Measurements from ENCODE around the gene CARD16. TPM values are rescaled to one million over a fixed set of nuclear protein-coding genes. Genes with fewer than 3 reads are reported as not detected.

The CARD16 gene
- total RNA-seq, 1 donor from 2014 or later: 1.6 TPM

GRCh38 chr11:105024394-105024793 lies 20.7 kb downstream of the CARD16 start:
- Mint-ChIP-seq H3K27me3 (ENCODE audit: low read depth) (no peaks in the 10 kb centered on the region), H3K27ac (peak overlapping the region; percentile 44), H3K4me3 (no peak overlapping the region), H3K4me1 (peaks cover 31% of the 10 kb centered on the region), H3K36me3 (peaks cover 2% of the 10 kb centered on the region), H3K9me3 (peaks cover 8% of the 10 kb centered on the region)
- DNase-seq (ENCODE audit: low spot score in 2 of 2, unreplicated experiment in 2 of 2): no peak
- TF ChIP-seq CTCF (IDR thresholded peaks at IDR 0.05; ENCODE audit: unreplicated experiment): no peak

GRCh38 chr11:105023003-105023402 lies 22.1 kb downstream of the CARD16 start, which contains the start of gene CASP5:
CASP5 (minus strand) TSS chr11:105023168; CDS start chr11:105023136, 32 bp downstream.
- H3K4me3 Mint-ChIP-seq: no peak within 1 kb of the TSS
- peak within 1 kb of the TSS; percentile 10 for H3K27ac Mint-ChIP-seq
- H3K27me3 Mint-ChIP-seq (ENCODE audit: low read depth): no peaks in the 10 kb centered on the region
- peaks cover 2% of the 10 kb centered on the region for H3K36me3 Mint-ChIP-seq
- peaks cover 31% of the 10 kb centered on the region for H3K4me1 Mint-ChIP-seq
- TF ChIP-seq CTCF (IDR thresholded peaks at IDR 0.05; ENCODE audit: unreplicated experiment): no peak
- H3K9me3 Mint-ChIP-seq: peaks cover 8% of the 10 kb centered on the region
- DNase-seq (ENCODE audit: low spot score in 2 of 2, unreplicated experiment in 2 of 2): no peak

- Mint-ChIP-seq H3K27me3 (ENCODE audit: low read depth) (no peaks in the 10 kb centered on the region), H3K36me3 (peaks cover 2% of the 10 kb centered on the region), H3K4me1 (peaks cover 26% of the 10 kb centered on the region), H3K9me3 (peaks cover 8% of the 10 kb centered on the region), H3K27ac (peak overlapping the region; percentile 10), H3K4me3 (no peak overlapping the region)
- no peak for TF ChIP-seq CTCF (IDR thresholded peaks at IDR 0.05; ENCODE audit: unreplicated experiment)
- no peak for DNase-seq (ENCODE audit: low spot score in 2 of 2, unreplicated experiment in 2 of 2)
Measured at GRCh38 chr11:105022527-105022926, 22.6 kb downstream of the CARD16 start.

- H3K36me3 Mint-ChIP-seq: no peaks in the 10 kb centered on the region
- no peaks in the 10 kb centered on the region for H3K27me3 Mint-ChIP-seq (ENCODE audit: low read depth)
- H3K4me1 Mint-ChIP-seq: peaks cover 9% of the 10 kb centered on the region
- peaks cover 15% of the 10 kb centered on the region for H3K9me3 Mint-ChIP-seq
- H3K27ac Mint-ChIP-seq: no peak overlapping the region
- no peak for TF ChIP-seq CTCF (IDR thresholded peaks at IDR 0.05; ENCODE audit: unreplicated experiment)
- no peak overlapping the region for H3K4me3 Mint-ChIP-seq
- no peak for DNase-seq (ENCODE audit: low spot score in 2 of 2, unreplicated experiment in 2 of 2)
Measured at GRCh38 chr11:105007463-105007862, 37.7 kb downstream of the CARD16 start.

GRCh38 chr11:105005451-105005845 lies 39.7 kb downstream of the CARD16 start:
- no peak for DNase-seq (ENCODE audit: low spot score in 2 of 2, unreplicated experiment in 2 of 2)
- Mint-ChIP-seq H3K4me3 (no peak overlapping the region), H3K36me3 (no peaks in the 10 kb centered on the region), H3K27ac (peak overlapping the region; percentile 49), H3K27me3 (ENCODE audit: low read depth) (no peaks in the 10 kb centered on the region), H3K4me1 (peaks cover 9% of the 10 kb centered on the region), H3K9me3 (peaks cover 12% of the 10 kb centered on the region)
- no peak for TF ChIP-seq CTCF (IDR thresholded peaks at IDR 0.05; ENCODE audit: unreplicated experiment)

GRCh38 chr11:105004021-105004420 lies 41.1 kb downstream of the CARD16 start:
- Mint-ChIP-seq H3K36me3 (no peaks in the 10 kb centered on the region), H3K4me1 (peaks cover 13% of the 10 kb centered on the region), H3K9me3 (peaks cover 12% of the 10 kb centered on the region), H3K4me3 (no peak overlapping the region), H3K27ac (peak overlapping the region; percentile 9), H3K27me3 (ENCODE audit: low read depth) (no peaks in the 10 kb centered on the region)
- DNase-seq (ENCODE audit: low spot score in 2 of 2, unreplicated experiment in 2 of 2): no peak
- TF ChIP-seq CTCF (IDR thresholded peaks at IDR 0.05; ENCODE audit: unreplicated experiment): no peak
